ENCODE measurements around the gene NEK10. TPM values are rescaled to one million over a fixed set of nuclear protein-coding genes. Genes with fewer than 3 reads are reported as not detected.

NEK10 gene
- total RNA-seq, 1 donor from 2014 or later: not detected

DNA sequence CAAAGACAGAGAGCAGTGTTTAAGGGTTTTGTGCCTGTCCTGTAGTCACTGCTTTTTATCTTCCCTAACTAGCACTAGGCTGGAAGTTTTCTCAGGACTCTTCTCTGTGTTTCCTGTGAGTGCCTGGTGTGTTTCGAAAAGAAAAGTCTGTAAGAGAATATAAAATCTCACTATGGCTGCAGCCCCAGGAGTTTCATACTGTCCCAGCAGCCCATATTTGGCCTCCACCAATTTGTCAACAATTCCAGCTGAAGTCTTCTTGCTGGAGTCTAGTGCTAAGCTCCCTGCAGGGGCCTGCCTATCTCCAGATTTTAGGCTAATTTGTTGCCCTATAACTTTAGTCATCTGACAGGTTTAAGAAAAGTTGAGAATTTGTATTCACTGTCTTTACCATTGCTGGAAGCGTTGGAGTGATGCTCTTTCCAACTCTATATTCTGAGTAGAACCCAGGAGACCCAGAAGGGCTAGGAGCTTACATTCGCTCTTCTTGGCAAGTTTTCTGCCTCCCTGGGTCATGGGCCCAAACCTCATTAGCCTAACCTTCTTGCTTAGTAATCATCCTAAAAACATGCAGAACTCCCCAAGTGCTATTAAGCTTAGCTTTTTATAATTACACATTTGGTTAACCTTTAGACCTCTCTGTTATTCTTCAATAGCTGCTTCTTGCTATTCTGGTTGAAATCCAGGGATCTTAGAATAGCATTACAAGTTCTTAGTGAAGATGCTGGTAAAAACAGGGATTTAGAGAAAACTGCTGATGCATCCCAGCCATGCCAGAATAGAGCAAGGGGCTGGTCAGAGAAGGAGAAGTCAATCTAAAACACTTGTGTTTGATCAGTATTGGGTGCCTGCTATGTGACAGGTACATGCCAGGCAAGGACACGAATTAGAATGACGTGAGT, 283.1 kb downstream of the NEK10 start:
- no peaks in the 10 kb centered on the region for H3K36me3 ChIP-seq
- no peak overlapping the region for H3K4me3 ChIP-seq
- intact Hi-C loops (cut with DNase I): no loop called here
- H3K9me3 ChIP-seq: no peaks in the 10 kb centered on the region
- DNase-seq (ENCODE audit: extremely low spot score in 2 of 2): no peak
- H3K27me3 ChIP-seq: no peaks in the 10 kb centered on the region
- no peak overlapping the region for H3K27ac ChIP-seq
- H3K4me1 ChIP-seq: no peaks in the 10 kb centered on the region
- TF ChIP-seq POLR2AphosphoS5 (IDR thresholded peaks at IDR 0.05; ENCODE audit: insufficient read depth in 1 of 2, low read depth in 1 of 2): no peak
- no peak for TF ChIP-seq POLR2A (IDR thresholded peaks at IDR 0.05)
- TF ChIP-seq, protein P1, sequence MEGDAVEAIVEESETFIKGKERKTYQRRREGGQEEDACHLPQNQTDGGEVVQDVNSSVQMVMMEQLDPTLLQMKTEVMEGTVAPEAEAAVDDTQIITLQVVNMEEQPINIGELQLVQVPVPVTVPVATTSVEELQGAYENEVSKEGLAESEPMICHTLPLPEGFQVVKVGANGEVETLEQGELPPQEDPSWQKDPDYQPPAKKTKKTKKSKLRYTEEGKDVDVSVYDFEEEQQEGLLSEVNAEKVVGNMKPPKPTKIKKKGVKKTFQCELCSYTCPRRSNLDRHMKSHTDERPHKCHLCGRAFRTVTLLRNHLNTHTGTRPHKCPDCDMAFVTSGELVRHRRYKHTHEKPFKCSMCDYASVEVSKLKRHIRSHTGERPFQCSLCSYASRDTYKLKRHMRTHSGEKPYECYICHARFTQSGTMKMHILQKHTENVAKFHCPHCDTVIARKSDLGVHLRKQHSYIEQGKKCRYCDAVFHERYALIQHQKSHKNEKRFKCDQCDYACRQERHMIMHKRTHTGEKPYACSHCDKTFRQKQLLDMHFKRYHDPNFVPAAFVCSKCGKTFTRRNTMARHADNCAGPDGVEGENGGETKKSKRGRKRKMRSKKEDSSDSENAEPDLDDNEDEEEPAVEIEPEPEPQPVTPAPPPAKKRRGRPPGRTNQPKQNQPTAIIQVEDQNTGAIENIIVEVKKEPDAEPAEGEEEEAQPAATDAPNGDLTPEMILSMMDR (IDR thresholded peaks at IDR 0.05): no peak

DNA sequence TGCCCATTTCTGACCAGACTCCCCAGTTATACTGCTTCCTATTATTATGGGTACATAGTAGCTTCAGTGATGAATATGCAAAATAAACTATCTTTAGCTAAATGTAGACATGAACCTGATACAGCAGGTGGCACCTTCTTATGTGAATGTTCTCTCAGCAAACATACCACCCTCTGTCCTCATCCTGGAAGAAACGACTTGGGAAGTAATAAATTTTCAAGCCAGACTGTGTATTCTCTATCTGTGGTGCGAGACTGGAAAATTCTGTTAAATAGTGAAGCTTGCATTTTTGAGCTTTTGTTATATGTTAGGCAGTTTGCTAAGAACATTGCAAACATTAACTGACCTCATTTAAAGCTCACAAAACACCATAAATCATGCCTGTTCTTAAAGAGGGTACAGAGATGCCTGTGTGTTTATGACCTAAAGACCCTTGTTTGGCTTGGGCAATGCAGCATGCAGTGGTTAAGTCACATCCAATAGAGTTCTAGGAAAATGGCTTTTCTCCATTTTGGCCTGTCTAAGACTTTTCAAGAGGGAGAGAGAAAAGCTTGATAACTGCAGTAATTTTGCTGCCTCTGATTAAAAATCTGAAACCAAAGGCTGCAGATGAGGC, 287.1 kb downstream of the NEK10 start:
- Histone ChIP-seq H3K4me1 (peaks cover 7% of the 10 kb centered on the region), H3K27ac (no peak overlapping the region), H3K36me3 (no peaks in the 10 kb centered on the region), H3K9me3 (no peaks in the 10 kb centered on the region), H3K4me3 (no peak overlapping the region), H3K27me3 (no peaks in the 10 kb centered on the region)
- no peak for DNase-seq (ENCODE audit: extremely low spot score in 2 of 2)
- intact Hi-C loops (cut with DNase I): no loop called here
- TF ChIP-seq, protein P1 (IDR thresholded peaks at IDR 0.05): no peak
- TF ChIP-seq POLR2A (IDR thresholded peaks at IDR 0.05): no peak
- TF ChIP-seq POLR2AphosphoS5 (IDR thresholded peaks at IDR 0.05; ENCODE audit: insufficient read depth in 1 of 2, low read depth in 1 of 2): no peak

DNA sequence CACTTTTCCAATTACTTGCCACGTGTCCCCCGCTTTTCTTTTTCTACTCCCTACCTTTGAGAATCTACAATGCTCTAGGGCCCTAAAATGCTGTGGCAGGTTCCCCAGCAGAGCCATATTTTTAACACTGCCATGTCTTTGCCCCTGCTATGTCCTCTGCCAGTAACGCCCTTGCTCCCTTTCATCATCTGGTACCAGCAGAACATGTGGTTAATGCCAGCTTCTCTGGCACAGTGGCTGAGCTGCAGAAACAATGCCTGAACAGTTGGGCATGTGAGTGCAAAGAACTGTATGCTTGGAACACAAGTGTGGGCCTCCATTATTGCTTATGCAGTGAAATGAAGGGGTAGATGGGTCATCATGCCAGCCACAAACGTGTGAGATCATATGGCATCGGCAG, 287.6 kb downstream of the NEK10 start:
- H3K27me3 ChIP-seq: no peaks in the 10 kb centered on the region
- H3K4me3 ChIP-seq: no peak overlapping the region
- no peak for DNase-seq (ENCODE audit: extremely low spot score in 2 of 2)
- TF ChIP-seq, protein P1 (IDR thresholded peaks at IDR 0.05): no peak
- TF ChIP-seq POLR2AphosphoS5 (IDR thresholded peaks at IDR 0.05; ENCODE audit: insufficient read depth in 1 of 2, low read depth in 1 of 2) (no peak), POLR2A (IDR thresholded peaks at IDR 0.05) (no peak)
- intact Hi-C loops (cut with DNase I): no loop called here
- H3K27ac ChIP-seq: no peak overlapping the region
- H3K9me3 ChIP-seq: no peaks in the 10 kb centered on the region
- H3K4me1 ChIP-seq: peaks cover 7% of the 10 kb centered on the region
- H3K36me3 ChIP-seq: no peaks in the 10 kb centered on the region

DNA sequence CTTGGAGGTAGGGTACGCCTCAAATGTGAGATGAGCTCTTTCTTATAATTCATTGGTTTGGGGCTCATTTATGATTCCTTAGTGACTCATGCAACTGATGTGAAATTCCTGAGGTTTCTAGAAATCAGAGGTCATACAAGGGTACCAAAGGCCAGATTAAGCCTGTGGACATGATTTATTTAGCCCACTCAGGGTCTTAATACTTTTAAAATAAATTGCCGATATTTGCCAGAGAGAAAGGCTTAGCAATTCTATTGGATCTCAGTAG, 289.0 kb downstream of the NEK10 start:
- intact Hi-C loops (cut with DNase I): no loop called here
- TF ChIP-seq POLR2AphosphoS5 (IDR thresholded peaks at IDR 0.05; ENCODE audit: insufficient read depth in 1 of 2, low read depth in 1 of 2) (no peak), POLR2A (IDR thresholded peaks at IDR 0.05) (no peak)
- TF ChIP-seq, protein P1 (IDR thresholded peaks at IDR 0.05): no peak
- DNase-seq (ENCODE audit: extremely low spot score in 2 of 2): no peak
- Histone ChIP-seq H3K9me3 (no peaks in the 10 kb centered on the region), H3K27ac (no peak overlapping the region), H3K36me3 (no peaks in the 10 kb centered on the region), H3K27me3 (no peaks in the 10 kb centered on the region), H3K4me3 (no peak overlapping the region), H3K4me1 (peaks cover 7% of the 10 kb centered on the region)
